C4-2B (cell line): ENCODE measurements around the gene FNDC1.

Experiments used
- CTCF ChIP-seq: fragments of 450-650 bp; conservative IDR thresholded peaks from 2 replicates; pipeline ENCODE4 v1.5.1; 2017; ENCODE audit warnings: mild to moderate bottlenecking
- ZFX ChIP-seq: fragments of 450-650 bp; IDR thresholded peaks from 2 replicates; pipeline ENCODE4 v1.6.1; 2017

- TF ChIP-seq CTCF (no peak), ZFX (no peak)
Observed at GRCh38 chr6:159311618-159312017, 142.4 kb downstream of the FNDC1 start.
